Effector memory CD4-positive, alpha-beta T cell (primary cell): Measurements from ENCODE around the gene SETD2.

Source experiments
- DNase-seq, 3 donors: peaks; one replicate each; pipeline ENCODE4 v3.0.0-alpha.2; 2020
- H3K27ac ChIP-seq: 2 replicates; pipeline ENCODE4 v1.7.0; 2013; ENCODE audit warnings: mild to moderate bottlenecking, low read length, moderate library complexity; ENCODE audit not compliant: insufficient read depth, poor library complexity, severe bottlenecking
- H3K27me3 ChIP-seq: replicated peaks from 2 replicates; pipeline ENCODE4 v1.7.0; 2013; ENCODE audit warnings: mild to moderate bottlenecking, low read length; ENCODE audit not compliant: insufficient read depth, control insufficient read depth, poor library complexity, severe bottlenecking
- H3K36me3 ChIP-seq: 2 replicates; pipeline ENCODE4 v1.7.0; 2013; ENCODE audit warnings: mild to moderate bottlenecking, low read length, moderate library complexity; ENCODE audit not compliant: control insufficient read depth, insufficient read depth
- H3K4me1 ChIP-seq: 2 replicates; pipeline ENCODE4 v1.7.0; 2013; ENCODE audit warnings: low read length, mild to moderate bottlenecking; ENCODE audit not compliant: control insufficient read depth, insufficient read depth, poor library complexity, severe bottlenecking
- H3K4me3 ChIP-seq: 2 replicates; pipeline ENCODE4 v1.7.0; 2013; ENCODE audit warnings: low read length, low read depth, mild to moderate bottlenecking; ENCODE audit not compliant: insufficient read depth, poor library complexity, severe bottlenecking
- H3K9me3 ChIP-seq: 2 replicates; pipeline ENCODE4 v1.7.0; 2013; ENCODE audit warnings: mild to moderate bottlenecking, low read length, moderate library complexity; ENCODE audit not compliant: control insufficient read depth

The SETD2 gene

GRCh38 chr3:46989146-46989810 lies 174.6 kb downstream of the SETD2 start:
- Histone ChIP-seq H3K36me3 (peaks cover 39% of the 10 kb centered on the region), H3K27ac (no peak overlapping the region), H3K27me3 (no peaks in the 10 kb centered on the region), H3K9me3 (no peaks in the 10 kb centered on the region), H3K4me1 (peaks cover 57% of the 10 kb centered on the region), H3K4me3 (no peak overlapping the region)
- DNase-seq: no peak

- Histone ChIP-seq H3K27me3 (no peaks in the 10 kb centered on the region), H3K4me1 (peaks cover 59% of the 10 kb centered on the region), H3K36me3 (peaks cover 32% of the 10 kb centered on the region), H3K27ac (no peak overlapping the region), H3K4me3 (no peak overlapping the region), H3K9me3 (no peaks in the 10 kb centered on the region)
- no peak for DNase-seq
Measured at GRCh38 chr3:46988616-46989015, 175.3 kb downstream of the SETD2 start.

GRCh38 chr3:46987743-46988401 lies 176.0 kb downstream of the SETD2 start:
- Histone ChIP-seq H3K9me3 (no peaks in the 10 kb centered on the region), H3K4me3 (peak overlapping the region; percentile 37), H3K27me3 (no peaks in the 10 kb centered on the region), H3K4me1 (peaks cover 62% of the 10 kb centered on the region), H3K27ac (peak overlapping the region; percentile 68), H3K36me3 (peaks cover 25% of the 10 kb centered on the region)
- peak; percentile 87 to 90 (median 88) for DNase-seq

GRCh38 chr3:46987319-46987742 lies 176.6 kb downstream of the SETD2 start:
- peaks cover 67% of the 10 kb centered on the region for H3K4me1 ChIP-seq
- peak overlapping the region; percentile 68 for H3K27ac ChIP-seq
- peaks cover 19% of the 10 kb centered on the region for H3K36me3 ChIP-seq
- no peaks in the 10 kb centered on the region for H3K27me3 ChIP-seq
- no peaks in the 10 kb centered on the region for H3K9me3 ChIP-seq
- peak overlapping the region; percentile 36 for H3K4me3 ChIP-seq
- DNase-seq: no peak

- Histone ChIP-seq H3K27me3 (no peaks in the 10 kb centered on the region), H3K4me1 (peaks cover 72% of the 10 kb centered on the region), H3K27ac (peak overlapping the region; percentile 68)
Measured at GRCh38 chr3:46986782-46987310, 177.1 kb downstream of the SETD2 start.

GRCh38 chr3:46986055-46986730 lies 177.7 kb downstream of the SETD2 start:
- Histone ChIP-seq H3K36me3 (peaks cover 10% of the 10 kb centered on the region), H3K27me3 (no peaks in the 10 kb centered on the region), H3K4me3 (no peak overlapping the region), H3K4me1 (peaks cover 78% of the 10 kb centered on the region), H3K27ac (peak overlapping the region; percentile 68), H3K9me3 (no peaks in the 10 kb centered on the region)
- no peak for DNase-seq

More at GRCh38 chr3:46986782-46987310, 177.1 kb downstream of the SETD2 start:
- Histone ChIP-seq H3K9me3 (no peaks in the 10 kb centered on the region), H3K36me3 (peaks cover 17% of the 10 kb centered on the region), H3K4me3 (peak overlapping the region; percentile 36)
- DNase-seq: no peak

GRCh38 chr3:46985588-46985987 lies 178.3 kb downstream of the SETD2 start:
- Histone ChIP-seq H3K36me3 (peaks cover 4% of the 10 kb centered on the region), H3K9me3 (no peaks in the 10 kb centered on the region), H3K4me1 (peaks cover 81% of the 10 kb centered on the region), H3K27me3 (no peaks in the 10 kb centered on the region), H3K27ac (peak overlapping the region; percentile 68), H3K4me3 (no peak overlapping the region)
- DNase-seq: no peak

- peaks cover 85% of the 10 kb centered on the region for H3K4me1 ChIP-seq
- DNase-seq: no peak
- H3K27me3 ChIP-seq: no peaks in the 10 kb centered on the region
- no peaks in the 10 kb centered on the region for H3K36me3 ChIP-seq
- H3K4me3 ChIP-seq: no peak overlapping the region
- no peak overlapping the region for H3K27ac ChIP-seq
- no peaks in the 10 kb centered on the region for H3K9me3 ChIP-seq
Measured at GRCh38 chr3:46984591-46985459, 179.1 kb downstream of the SETD2 start.

- no peaks in the 10 kb centered on the region for H3K9me3 ChIP-seq
- DNase-seq: no peak
- peaks cover 72% of the 10 kb centered on the region for H3K4me1 ChIP-seq
- H3K27me3 ChIP-seq: no peaks in the 10 kb centered on the region
- H3K27ac ChIP-seq: peak overlapping the region; percentile 16
- no peak overlapping the region for H3K4me3 ChIP-seq
- H3K36me3 ChIP-seq: no peaks in the 10 kb centered on the region
Measured at GRCh38 chr3:46982546-46982945, 181.4 kb downstream of the SETD2 start.
